SK-N-SH treated with all-trans-retinoic acid at 6 μM for 48 hours (cell line): Measurements from ENCODE around the gene AMZ2.

Source experiments
- CREB5 ChIP-seq: fragments of 250-450 bp; sonication (Bioruptor Pico); IDR thresholded peaks from 2 replicates; pipeline ENCODE4 v1.5.1; 2020; ENCODE audit warnings: low read depth, mild to moderate bottlenecking, moderate library complexity
- OSR1 ChIP-seq: fragments of 250-450 bp; sonication (Bioruptor Pico); IDR thresholded peaks from 2 replicates; pipeline ENCODE4 v1.8.0; 2022; ENCODE audit warnings: moderate library complexity, mild to moderate bottlenecking, inconsistent platforms
- POU6F1 ChIP-seq: fragments of 250-450 bp; sonication (Bioruptor Pico); IDR thresholded peaks from 2 replicates; pipeline ENCODE4 v1.8.0; 2021; ENCODE audit warnings: low read depth, mild to moderate bottlenecking, moderate library complexity, borderline replicate concordance
- PPARA ChIP-seq: fragments of 250-450 bp; sonication (Bioruptor Pico); IDR thresholded peaks from 2 replicates; pipeline ENCODE4 v1.5.0; 2020; ENCODE audit warnings: mild to moderate bottlenecking, borderline replicate concordance
- SNAI2 ChIP-seq: fragments of 250-450 bp; sonication (Bioruptor Pico); IDR thresholded peaks from 2 replicates; pipeline ENCODE4 v1.5.0; 2020; ENCODE audit warnings: mild to moderate bottlenecking, moderate library complexity
- ZC3H10 ChIP-seq: fragments of 250-450 bp; sonication (Bioruptor Pico); IDR thresholded peaks from 2 replicates; pipeline ENCODE4 v1.5.1; 2021; ENCODE audit warnings: mild to moderate bottlenecking, moderate library complexity

- TF ChIP-seq OSR1 (CRISPR knock-in tag) (no peak), CREB5 (no peak), SNAI2 (CRISPR knock-in tag) (no peak), PPARA (no peak), POU6F1 (CRISPR knock-in tag) (no peak), ZC3H10 (no peak)
These were observed 1.4 kb upstream of the AMZ2 start for GRCh38 chr17:68246271-68247028.
